Measurements from ENCODE around the gene SSX2IP. TPM values are rescaled to one million over a fixed set of nuclear protein-coding genes. Genes with fewer than 3 reads are reported as not detected.

The SSX2IP gene
- total and polyA plus RNA-seq, 9 of the 15 experiments (the other 6 are each of a cell fraction or from before 2014, with no cell fraction given) = 20.6 to 96.7 (median 61.7) TPM

DNA sequence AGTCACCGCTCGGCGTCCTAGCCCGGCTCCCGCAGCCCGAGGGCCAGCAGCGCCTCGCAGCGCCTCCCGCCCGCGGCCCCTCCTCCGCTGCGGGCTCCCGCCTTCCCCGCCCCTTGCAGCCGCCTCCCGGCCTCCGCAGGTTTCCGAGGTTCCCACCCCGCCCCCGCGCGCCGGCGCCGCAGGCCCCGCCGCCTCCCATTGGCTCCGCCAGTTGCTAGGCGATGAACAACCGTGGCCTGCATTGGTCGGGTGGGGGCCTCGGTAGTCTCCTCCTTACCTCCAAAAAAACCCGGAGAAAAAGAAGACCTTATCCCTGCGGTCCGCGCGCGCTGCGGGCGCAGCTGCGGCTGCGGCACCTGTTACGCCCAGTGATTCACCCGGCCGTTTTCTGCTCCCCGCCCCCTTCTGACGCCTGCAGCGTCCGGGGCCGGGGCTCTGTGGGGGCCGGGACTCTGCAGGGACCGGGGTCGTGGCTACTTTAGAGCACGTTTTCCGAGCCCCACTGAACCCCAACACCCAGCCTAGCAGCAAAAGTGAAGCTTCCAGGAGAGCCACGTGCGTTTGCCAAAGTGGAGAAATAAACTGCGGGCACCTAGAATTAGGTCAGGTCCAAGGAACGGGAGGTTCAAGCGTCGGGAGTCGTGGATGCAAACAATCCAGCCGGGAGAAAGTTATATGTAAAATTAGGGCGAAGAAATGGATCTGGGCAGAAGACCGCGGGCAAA, at the start of gene SSX2IP (continued):
- TF ChIP-seq PTTG1 (tag; IDR thresholded peaks at IDR 0.05; ENCODE audit: low read depth) (no peak), IRF2 (CRISPR knock-in tag; IDR thresholded peaks at IDR 0.05) (no peak), ZNF444 (CRISPR knock-in tag; IDR thresholded peaks at IDR 0.05) (no peak), MECOM (CRISPR knock-in tag; IDR thresholded peaks at IDR 0.05) (no peak), CBFA2T2 (conservative IDR thresholded peaks at IDR 0.05) (peak; percentile 58), KAT8 (IDR thresholded peaks at IDR 0.05; ENCODE audit: low read depth) (no peak), FOXK1 (CRISPR knock-in tag; IDR thresholded peaks at IDR 0.05; ENCODE audit: borderline replicate concordance) (no peak), PREB (CRISPR knock-in tag; IDR thresholded peaks at IDR 0.05) (no peak), ZFP1 (CRISPR knock-in tag; IDR thresholded peaks at IDR 0.05) (no peak), CEBPB (tag; IDR thresholded peaks at IDR 0.05) (no peak), PBX2 (CRISPR knock-in tag; IDR thresholded peaks at IDR 0.05; ENCODE audit: low read depth) (no peak), PBX2 (tag; conservative IDR thresholded peaks at IDR 0.05; ENCODE audit: low read depth) (no peak), SNRNP70 (optimal IDR thresholded peaks at IDR 0.05; ENCODE audit: low read depth, low read length) (no peak), STAT5B (CRISPR knock-in tag; IDR thresholded peaks at IDR 0.05) (no peak), NCOA6 (IDR thresholded peaks at IDR 0.05) (no peak)
- TF ChIP-seq, protein P1, sequence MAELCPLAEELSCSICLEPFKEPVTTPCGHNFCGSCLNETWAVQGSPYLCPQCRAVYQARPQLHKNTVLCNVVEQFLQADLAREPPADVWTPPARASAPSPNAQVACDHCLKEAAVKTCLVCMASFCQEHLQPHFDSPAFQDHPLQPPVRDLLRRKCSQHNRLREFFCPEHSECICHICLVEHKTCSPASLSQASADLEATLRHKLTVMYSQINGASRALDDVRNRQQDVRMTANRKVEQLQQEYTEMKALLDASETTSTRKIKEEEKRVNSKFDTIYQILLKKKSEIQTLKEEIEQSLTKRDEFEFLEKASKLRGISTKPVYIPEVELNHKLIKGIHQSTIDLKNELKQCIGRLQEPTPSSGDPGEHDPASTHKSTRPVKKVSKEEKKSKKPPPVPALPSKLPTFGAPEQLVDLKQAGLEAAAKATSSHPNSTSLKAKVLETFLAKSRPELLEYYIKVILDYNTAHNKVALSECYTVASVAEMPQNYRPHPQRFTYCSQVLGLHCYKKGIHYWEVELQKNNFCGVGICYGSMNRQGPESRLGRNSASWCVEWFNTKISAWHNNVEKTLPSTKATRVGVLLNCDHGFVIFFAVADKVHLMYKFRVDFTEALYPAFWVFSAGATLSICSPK (IDR thresholded peaks at IDR 0.05; ENCODE audit: borderline replicate concordance) = no peak
- TF ChIP-seq, protein P2, sequence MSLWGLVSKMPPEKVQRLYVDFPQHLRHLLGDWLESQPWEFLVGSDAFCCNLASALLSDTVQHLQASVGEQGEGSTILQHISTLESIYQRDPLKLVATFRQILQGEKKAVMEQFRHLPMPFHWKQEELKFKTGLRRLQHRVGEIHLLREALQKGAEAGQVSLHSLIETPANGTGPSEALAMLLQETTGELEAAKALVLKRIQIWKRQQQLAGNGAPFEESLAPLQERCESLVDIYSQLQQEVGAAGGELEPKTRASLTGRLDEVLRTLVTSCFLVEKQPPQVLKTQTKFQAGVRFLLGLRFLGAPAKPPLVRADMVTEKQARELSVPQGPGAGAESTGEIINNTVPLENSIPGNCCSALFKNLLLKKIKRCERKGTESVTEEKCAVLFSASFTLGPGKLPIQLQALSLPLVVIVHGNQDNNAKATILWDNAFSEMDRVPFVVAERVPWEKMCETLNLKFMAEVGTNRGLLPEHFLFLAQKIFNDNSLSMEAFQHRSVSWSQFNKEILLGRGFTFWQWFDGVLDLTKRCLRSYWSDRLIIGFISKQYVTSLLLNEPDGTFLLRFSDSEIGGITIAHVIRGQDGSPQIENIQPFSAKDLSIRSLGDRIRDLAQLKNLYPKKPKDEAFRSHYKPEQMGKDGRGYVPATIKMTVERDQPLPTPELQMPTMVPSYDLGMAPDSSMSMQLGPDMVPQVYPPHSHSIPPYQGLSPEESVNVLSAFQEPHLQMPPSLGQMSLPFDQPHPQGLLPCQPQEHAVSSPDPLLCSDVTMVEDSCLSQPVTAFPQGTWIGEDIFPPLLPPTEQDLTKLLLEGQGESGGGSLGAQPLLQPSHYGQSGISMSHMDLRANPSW (CRISPR knock-in tag; IDR thresholded peaks at IDR 0.05) = no peak

Measured in K562 (cell line).